Aorta (tissue), 5 donors: ENCODE measurements around the gene WDR38. TPM values are rescaled to one million over a fixed set of nuclear protein-coding genes. Genes with fewer than 3 reads are reported as not detected.
A peak's percentile ranks its signal among the peaks of the same experiment; 100 is the strongest.

Experiments
- ATAC-seq: fragments of 200-7000 bp; cut with Tn5 transposase; one replicate; pipeline ENCODE4 v1.9.1; 2022; ENCODE audit warnings: moderate library complexity; ENCODE audit not compliant: low FRiP score
- DNase-seq, 2 donors: peaks; one replicate each; pipeline ENCODE4 v3.0.0-alpha.2; 2020
- H3K27ac ChIP-seq, 2 donors: one replicate each; pipeline ENCODE4 v1.5.1; 2013; ENCODE audit warnings: low read length in 2 of 2, mild to moderate bottlenecking in 2 of 2, moderate library complexity in 2 of 2, control low read depth in 1 of 2, inconsistent platforms in 1 of 2, low read depth in 1 of 2
- H3K27me3 ChIP-seq, 2 donors: one replicate each; pipeline ENCODE4 v1.6.1; 2013; ENCODE audit warnings: control low read depth in 1 of 2, low read length in 1 of 2, mild to moderate bottlenecking in 1 of 2, moderate library complexity in 1 of 2; ENCODE audit not compliant: insufficient read depth in 2 of 2, control insufficient read depth in 1 of 2
- H3K36me3 ChIP-seq, 2 donors: one replicate each; pipeline ENCODE4 v1.6.1; 2013; ENCODE audit warnings: control low read depth in 1 of 2, low read length in 1 of 2, mild to moderate bottlenecking in 1 of 2; ENCODE audit not compliant: insufficient read depth in 2 of 2, control insufficient read depth in 1 of 2
- H3K4me1 ChIP-seq, 2 donors: one replicate each; pipeline ENCODE4 v1.6.1; 2013; ENCODE audit warnings: low read length in 2 of 2, control low read depth in 1 of 2, mild to moderate bottlenecking in 1 of 2, moderate library complexity in 1 of 2; ENCODE audit not compliant: insufficient read depth in 2 of 2, control insufficient read depth in 1 of 2
- H3K4me3 ChIP-seq, 2 donors: one replicate each; pipeline ENCODE4 v1.5.1; 2013; ENCODE audit warnings: low read length in 2 of 2, control low read depth in 1 of 2, mild to moderate bottlenecking in 1 of 2
- H3K9me3 ChIP-seq: one replicate; pipeline ENCODE4 v1.6.1; 2013; ENCODE audit warnings: mild to moderate bottlenecking, low read length; ENCODE audit not compliant: control insufficient read depth
- WGBS, 2 donors: extraction: QIAGEN DNeasy Blood & Tissue Kit; methylation state at CpG; one replicate each; pipeline ENCODE4 v1.1.7; 2013; 5-methylcytosine and 5-hydroxymethylcytosine counted together
- intact Hi-C, 2 donors: fragments of 100-400 bp; cut with DNase I; formaldehyde crosslinking; loops; one replicate each; pipeline versions ENCODE4 v1.14.2 to v1.15.0; 2022
- long read RNA-seq, 2 donors: library from polyadenylated mRNA; unstranded; transcript quantifications; one replicate each; pipeline ENCODE4 v2.0.0, GENCODE V29; 2020 to 2021
- polyA plus RNA-seq, 2 donors: library from polyadenylated mRNA; stranded (reverse); fragments of 200-250 nt; gene quantifications; one replicate each; pipeline ENCODE4 v1.2.3, GENCODE V29; 2013
- total RNA-seq, 2 donors: library from RNA; stranded (reverse); fragmentation: NEBNext Ultra II Directional; extraction: Animal tissue kit (Norgen Biotek cat#: 25700); gene quantifications; one replicate each; pipeline ENCODE4 v1.2.1, GENCODE V29; 2021
- donor health status: healthy with polysubstance abuse.
- donor health status: Bipolar disorder and iron deficiency.
- donor health status: DM: no; HTN: no; CAD: no.
- donor health status: DM: no; HTN: no; CAD: no.
- donor health status: DM: yes; HTN: yes; CAD: no.

The WDR38 gene
- not detected for total RNA-seq
- under 1 TPM; 0.74 to 0.75 TPM for polyA plus RNA-seq
- long read RNA-seq, donor 1 = 0 reads
- long read RNA-seq, donor 2 = 0 reads

DNA sequence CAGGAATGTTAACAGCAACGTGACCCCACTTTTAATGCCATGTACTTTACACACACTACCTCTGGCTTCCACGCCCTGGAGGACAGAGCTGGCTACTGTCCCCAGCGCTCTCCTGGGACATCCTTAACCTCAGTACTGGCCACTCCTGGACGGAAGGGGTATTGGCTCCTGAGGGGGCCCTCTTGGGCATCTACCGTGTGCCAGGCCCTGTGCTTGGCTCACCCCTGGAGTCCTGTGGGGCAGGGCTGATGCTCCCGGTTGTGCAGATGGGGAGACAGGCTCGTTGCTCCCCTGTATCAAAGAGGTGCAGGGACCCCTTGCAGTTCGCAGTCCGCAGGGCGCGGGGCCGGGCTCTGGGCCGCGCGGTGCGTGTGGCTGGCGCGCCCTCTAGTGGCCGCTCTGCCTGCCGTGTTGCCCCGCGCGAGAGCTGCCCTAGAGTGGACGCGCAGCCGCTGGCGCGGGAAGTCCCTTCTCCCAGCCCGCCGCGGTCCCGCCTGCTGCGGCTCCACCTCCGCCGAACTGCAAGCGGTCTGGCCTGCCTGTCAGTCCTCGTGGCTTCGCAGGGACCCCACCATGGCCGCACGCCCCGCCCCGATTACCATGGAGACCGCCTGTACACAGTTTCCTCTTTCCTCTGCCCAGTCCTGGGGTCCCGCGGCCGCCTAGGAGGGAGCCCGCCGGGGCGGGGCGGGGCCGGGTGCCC lies at the start of gene WDR38:
Gene WDR38 (plus strand): TSS at position 632 of the 703 bp plus-strand sequence. CDS start 72 bp downstream, outside the sequence.
- no peaks in the 10 kb centered on the region for H3K4me1 ChIP-seq
- 1% methylated on average over 38 to 51 of the region's 51 CpGs for WGBS, 2 donors
- H3K27me3 ChIP-seq = no peaks in the 10 kb centered on the region
- intact Hi-C loops = loop anchor here (1.0 kb wide), 1 partner anchor 81 kb away; no protein-coding TSS in a partner anchor
- no peaks in the 10 kb centered on the region for H3K9me3 ChIP-seq
- H3K36me3 ChIP-seq = peaks cover 0 to 3% of the 10 kb centered on the region in 2 donors
- DNase-seq (peak; percentile 86 to 91), ATAC-seq (peak; percentile 92)
- no peak within 1 kb of the TSS for H3K27ac ChIP-seq
- H3K4me3 ChIP-seq = peak within 1 kb of the TSS in 1 of 2 donors; percentile 28

DNA sequence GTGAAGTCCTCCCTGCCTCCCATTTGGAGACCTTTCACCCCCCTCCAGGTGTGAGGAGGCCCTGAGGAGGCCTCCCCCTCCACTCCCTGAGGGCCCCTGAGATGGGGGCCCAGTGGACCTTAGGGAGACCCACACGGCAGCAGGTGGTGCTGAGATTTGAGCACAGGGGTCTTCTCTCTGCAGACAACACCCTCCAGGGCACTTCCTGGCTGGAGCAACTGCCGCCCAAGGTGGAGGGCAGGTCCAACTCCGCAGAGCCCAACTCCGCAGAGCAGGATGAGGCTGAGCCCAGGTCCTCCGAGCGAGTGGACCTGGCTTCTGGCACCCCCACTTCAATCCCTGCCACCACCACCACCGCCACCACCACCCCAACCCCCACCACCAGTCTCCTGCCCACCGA lies 49.3 kb upstream of the WDR38 start:
- no peak overlapping the region for H3K4me3 ChIP-seq
- ATAC-seq (no peak), DNase-seq (no peak)
- 95 to 100% methylated on average over 8 of the region's 8 CpGs for WGBS, 2 donors
- no peak overlapping the region for H3K27ac ChIP-seq
- no peaks in the 10 kb centered on the region for H3K27me3 ChIP-seq
- H3K36me3 ChIP-seq = no peaks in the 10 kb centered on the region
- intact Hi-C loops = no loop called here
- H3K9me3 ChIP-seq = no peaks in the 10 kb centered on the region
- H3K4me1 ChIP-seq = no peaks in the 10 kb centered on the region

GRCh38 chr9:124805186-124805585 lies 48.1 kb upstream of the WDR38 start:
- WGBS, 2 donors = 72 to 78% methylated on average over 4 of the region's 4 CpGs
- no peak overlapping the region for H3K27ac ChIP-seq
- DNase-seq (no peak), ATAC-seq (no peak)
- H3K27me3 ChIP-seq = no peaks in the 10 kb centered on the region
- no peaks in the 10 kb centered on the region for H3K36me3 ChIP-seq
- H3K9me3 ChIP-seq = no peaks in the 10 kb centered on the region
- intact Hi-C loops = no loop called here
- no peak overlapping the region for H3K4me3 ChIP-seq
- no peaks in the 10 kb centered on the region for H3K4me1 ChIP-seq

DNA sequence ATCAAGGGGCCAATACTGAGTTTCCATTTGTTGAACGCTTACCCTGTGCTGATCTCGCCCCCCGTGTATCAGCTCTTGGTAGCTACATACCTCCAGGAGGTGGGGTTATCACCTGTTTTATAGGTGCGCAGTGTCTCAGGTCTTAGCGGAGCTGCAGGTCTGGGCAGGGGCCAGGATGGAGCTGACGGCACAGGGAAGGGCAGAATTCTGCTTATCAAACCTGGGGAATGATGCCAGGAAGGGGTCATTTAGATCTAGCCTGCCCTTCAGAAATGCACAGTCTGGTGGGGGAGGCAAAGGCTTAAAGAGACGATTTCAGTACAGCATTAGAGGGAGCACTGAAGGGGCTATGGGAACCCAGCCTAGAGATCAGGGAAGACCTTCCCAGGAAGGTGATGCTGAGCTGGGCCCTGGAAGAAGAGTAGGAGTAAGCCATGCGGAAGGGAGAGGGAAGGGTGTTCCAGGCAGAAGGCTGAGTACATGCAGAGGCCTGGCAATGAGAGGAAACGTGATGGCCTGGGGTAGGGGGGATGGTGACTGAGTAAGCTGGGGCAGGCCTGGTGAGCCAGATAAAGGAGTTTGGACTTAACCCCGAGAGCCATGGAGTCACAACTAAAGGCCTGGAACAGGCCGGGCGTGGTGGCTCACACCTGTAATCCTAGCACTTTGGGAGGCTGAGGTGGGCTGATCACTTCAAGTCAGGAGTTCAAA lies 44.9 kb upstream of the WDR38 start:
- no peaks in the 10 kb centered on the region for H3K36me3 ChIP-seq
- DNase-seq (no peak), ATAC-seq (no peak)
- H3K9me3 ChIP-seq = no peaks in the 10 kb centered on the region
- H3K27ac ChIP-seq = no peak overlapping the region
- no peaks in the 10 kb centered on the region for H3K27me3 ChIP-seq
- intact Hi-C loops = no loop called here
- H3K4me3 ChIP-seq = no peak overlapping the region
- WGBS, 2 donors = 88 to 89% methylated on average over 12 of the region's 12 CpGs
- H3K4me1 ChIP-seq = no peaks in the 10 kb centered on the region

DNA sequence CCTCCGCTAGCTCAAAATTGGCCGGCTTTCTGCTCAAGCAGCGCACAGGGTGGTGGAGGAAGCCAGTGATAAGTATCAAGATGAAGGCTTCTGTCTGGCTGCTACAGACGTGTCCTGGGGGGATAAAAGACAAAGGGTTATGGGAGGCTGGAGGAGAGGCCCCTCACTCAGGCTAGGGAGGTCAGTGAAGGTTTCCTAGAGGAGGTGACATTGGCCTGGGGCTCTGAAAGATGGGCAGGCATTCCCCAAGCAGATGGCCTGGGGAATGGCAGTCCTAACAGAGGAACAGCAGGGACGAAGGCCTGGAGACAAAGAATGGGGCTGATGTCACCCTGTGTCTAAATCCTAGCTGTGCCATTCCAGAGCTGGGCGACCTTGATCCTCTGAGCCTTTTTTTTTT lies 44.0 kb upstream of the WDR38 start:
- no peak overlapping the region for H3K27ac ChIP-seq
- WGBS, 2 donors = 94 to 96% methylated on average over 6 of the region's 6 CpGs
- ATAC-seq = no peak

GRCh38 chr9:124809741-124810500 lies 43.3 kb upstream of the WDR38 start:
- 95 to 96% methylated on average over 60 of the region's 60 CpGs for WGBS, 2 donors
- ATAC-seq (no peak), DNase-seq (peak in 1 of 2 donors; percentile 75)
- H3K27ac ChIP-seq = no peak overlapping the region
- intact Hi-C loops = no loop called here
- no peak overlapping the region for H3K4me3 ChIP-seq
- H3K4me1 ChIP-seq = no peaks in the 10 kb centered on the region
- H3K9me3 ChIP-seq = no peaks in the 10 kb centered on the region
- no peaks in the 10 kb centered on the region for H3K27me3 ChIP-seq
- H3K36me3 ChIP-seq = no peaks in the 10 kb centered on the region

More for the DNA sequence above, 44.0 kb upstream of the WDR38 start:
- no peaks in the 10 kb centered on the region for H3K9me3 ChIP-seq
- DNase-seq = no peak
- H3K4me1 ChIP-seq = no peaks in the 10 kb centered on the region
- no peaks in the 10 kb centered on the region for H3K36me3 ChIP-seq
- H3K27me3 ChIP-seq = no peaks in the 10 kb centered on the region
- no peak overlapping the region for H3K4me3 ChIP-seq
- intact Hi-C loops = no loop called here

GRCh38 chr9:124810663-124811355 lies 42.5 kb upstream of the WDR38 start:
- H3K27ac ChIP-seq = no peak overlapping the region
- 55 to 57% methylated on average over 12 of the region's 12 CpGs for WGBS, 2 donors

GRCh38 chr9:124812441-124812876 lies 40.8 kb upstream of the WDR38 start:
- Histone ChIP-seq H3K9me3 (no peaks in the 10 kb centered on the region), H3K27ac (no peak overlapping the region), H3K27me3 (no peaks in the 10 kb centered on the region), H3K4me1 (no peaks in the 10 kb centered on the region), H3K36me3 (no peaks in the 10 kb centered on the region), H3K4me3 (no peak overlapping the region)
- DNase-seq (peak; percentile 66 to 83), ATAC-seq (no peak)
- intact Hi-C loops = no loop called here
- WGBS, 2 donors = 65 to 74% methylated on average over 6 of the region's 6 CpGs

More at GRCh38 chr9:124810663-124811355, 42.5 kb upstream of the WDR38 start:
- DNase-seq (no peak), ATAC-seq (no peak)
- Histone ChIP-seq H3K9me3 (no peaks in the 10 kb centered on the region), H3K27me3 (no peaks in the 10 kb centered on the region), H3K4me3 (no peak overlapping the region), H3K36me3 (no peaks in the 10 kb centered on the region), H3K4me1 (no peaks in the 10 kb centered on the region)
- intact Hi-C loops = no loop called here
